Activated CD4-positive, alpha-beta memory T cell treated with anti-CD3 and anti-CD28 coated beads for 36 hours (primary cell): ENCODE results near the gene KLHDC9. TPM values are rescaled to one million over a fixed set of nuclear protein-coding genes. Genes with fewer than 3 reads are reported as not detected.
A peak's percentile ranks its signal among the peaks of the same experiment; 100 is the strongest.

Experiments
- CTCF ChIA-PET: fragments of 350-600 bp; sonication (Branson Sonifier 250); formaldehyde crosslinking; loops from one replicate; lab custom pipeline; 2021; ENCODE audit warnings: antibody characterized with exemption, inconsistent platforms; lab: Charles Lee
- POLR2A ChIA-PET: fragments of 350-600 bp; sonication (Branson Sonifier 250); formaldehyde crosslinking; loops from one replicate; lab custom pipeline; 2021; ENCODE audit warnings: antibody characterized with exemption; lab: Charles Lee
- DNase-seq: peaks from one replicate; pipeline ENCODE4 v3.0.0-alpha.2; 2020
- H3K27ac Mint-ChIP-seq: one replicate; pipeline ENCODE4 v1.8.0; 2021; ENCODE audit warnings: mixed read lengths
- H3K27me3 Mint-ChIP-seq: one replicate; pipeline ENCODE4 v1.8.0; 2021; ENCODE audit warnings: mixed read lengths
- H3K36me3 Mint-ChIP-seq: one replicate; pipeline ENCODE4 v1.8.0; 2021; ENCODE audit warnings: mixed read lengths
- H3K4me1 Mint-ChIP-seq: one replicate; pipeline ENCODE4 v1.8.0; 2021; ENCODE audit warnings: low read depth, mixed read lengths
- H3K4me3 Mint-ChIP-seq: one replicate; pipeline ENCODE4 v1.8.0; 2021; ENCODE audit warnings: mild to moderate bottlenecking, mixed read lengths
- H3K9me3 Mint-ChIP-seq: one replicate; pipeline ENCODE4 v1.8.0; 2021; ENCODE audit warnings: mixed read lengths
- intact Hi-C: fragments of 100-400 bp; cut with micrococcal nuclease; formaldehyde crosslinking; loops from one replicate; pipeline ENCODE4 v1.15.1; 2023
- total RNA-seq, 2 experiments: library from RNA; stranded (reverse); gene quantifications; one replicate each; pipeline ENCODE4 v1.2.3, GENCODE V29; 2021

Gene KLHDC9
- total RNA-seq, 2 experiments from 2014 or later: 1.2 to 1.6 TPM

GRCh38 chr1:161132410-161133219, 34.5 kb downstream of the KLHDC9 start, which contains the start of gene DEDD:
Gene DEDD (minus strand): TSS chr1:161132667. CDS start chr1:161124462, 8,205 bp downstream.
- CTCF ChIA-PET: interaction anchor here (0.7 to 4.3 kb wide), 13 partner anchors 11 to 294 kb away, joined by 3 to 22 read pairs (median 4); partner anchors contain the start of genes ARHGAP30, KLHDC9, PPOX and TOMM40L
- Mint-ChIP-seq H3K4me1 (peaks cover 43% of the 10 kb centered on the region), H3K36me3 (peaks cover 23% of the 10 kb centered on the region), H3K27me3 (no peaks in the 10 kb centered on the region), H3K27ac (no peak within 1 kb of the TSS), H3K9me3 (no peaks in the 10 kb centered on the region), H3K4me3 (no peak within 1 kb of the TSS)
- intact Hi-C loops: loop anchor here (1.0 to 5.0 kb wide), 5 partner anchors 13 to 295 kb away; partner anchors contain the start of genes UFC1 and USF1
- POLR2A ChIA-PET: interaction anchor here (0.5 to 2.7 kb wide), 9 partner anchors 21 to 143 kb away, joined by 3 to 16 read pairs (median 4); partner anchors contain the start of genes NDUFS2, PPOX and UFC1
- DNase-seq: peak; percentile 96

DNA sequence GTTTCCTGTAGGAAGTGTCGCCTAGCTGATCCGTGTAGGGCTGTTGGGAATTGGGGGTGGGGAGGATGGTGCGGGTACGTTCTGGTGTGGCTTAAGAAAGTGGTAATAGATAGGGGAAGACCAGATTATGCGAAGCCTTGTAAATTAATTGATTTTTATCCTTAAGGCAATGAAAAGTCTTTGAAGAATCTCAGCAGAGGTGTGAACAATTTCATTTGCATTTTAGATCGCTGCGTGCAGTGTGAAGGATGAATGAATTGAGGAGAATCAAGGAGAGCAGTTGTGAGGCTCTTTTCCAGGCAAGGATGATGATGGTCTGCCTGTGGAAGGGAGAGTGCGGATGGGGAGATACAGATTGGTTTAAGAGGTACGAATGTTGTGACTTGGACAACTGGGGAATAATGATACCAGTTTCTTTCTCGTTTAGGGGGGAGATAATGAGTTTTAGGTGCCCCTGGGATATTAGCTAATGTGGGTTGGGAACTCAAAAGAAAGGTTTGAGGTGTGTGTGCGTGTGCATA, 35.1 kb downstream of the KLHDC9 start:
- POLR2A ChIA-PET: interaction anchor here (0.5 to 2.7 kb wide), 10 partner anchors 20 to 143 kb away, joined by 3 to 16 read pairs (median 4); partner anchors contain the start of genes ARHGAP30, NDUFS2, PPOX and UFC1
- Mint-ChIP-seq H3K9me3 (no peaks in the 10 kb centered on the region), H3K27ac (no peak overlapping the region), H3K36me3 (peaks cover 16% of the 10 kb centered on the region), H3K27me3 (no peaks in the 10 kb centered on the region), H3K4me1 (peaks cover 36% of the 10 kb centered on the region), H3K4me3 (no peak overlapping the region)
- intact Hi-C loops: loop anchor here (5.0 kb wide), 1 partner anchor 296 kb away; no protein-coding TSS in a partner anchor
- DNase-seq: no peak
- CTCF ChIA-PET: interaction anchor here (0.7 to 4.3 kb wide), 11 partner anchors 12 to 294 kb away, joined by 3 to 22 read pairs (median 5); partner anchors contain the start of genes ARHGAP30, KLHDC9, PPOX and UFC1

DNA sequence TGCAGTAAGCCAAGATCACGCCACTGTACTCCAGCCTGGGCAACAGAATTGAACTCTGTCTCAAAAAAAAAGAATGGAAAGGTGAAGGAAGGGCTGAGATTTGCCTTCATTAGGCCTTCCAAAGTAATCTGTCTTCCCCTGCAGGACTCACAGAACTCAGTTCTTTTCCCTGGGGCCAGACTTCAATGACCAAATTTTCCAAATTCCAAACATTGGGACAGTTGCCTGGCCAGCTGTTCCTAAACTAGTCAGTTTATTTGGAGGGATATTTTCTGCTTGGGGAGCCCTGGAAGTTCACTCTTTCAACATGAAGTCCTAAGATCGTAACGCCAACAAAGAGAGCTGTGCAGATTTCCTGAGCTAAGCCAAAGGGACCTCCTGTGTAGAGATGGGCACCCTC, 39.7 kb downstream of the KLHDC9 start:
- ChIA-PET POLR2A (no interaction called here), CTCF (interaction anchor here (0.7 to 2.9 kb wide), 8 partner anchors 10 to 147 kb away, joined by 3 to 12 read pairs (median 4); partner anchors contain the start of gene PPOX)
- Mint-ChIP-seq H3K36me3 (peaks cover 4% of the 10 kb centered on the region), H3K27me3 (no peaks in the 10 kb centered on the region), H3K4me1 (peaks cover 3% of the 10 kb centered on the region), H3K9me3 (no peaks in the 10 kb centered on the region), H3K27ac (no peak overlapping the region), H3K4me3 (no peak overlapping the region)
- no peak for DNase-seq
- intact Hi-C loops: no loop called here

DNA sequence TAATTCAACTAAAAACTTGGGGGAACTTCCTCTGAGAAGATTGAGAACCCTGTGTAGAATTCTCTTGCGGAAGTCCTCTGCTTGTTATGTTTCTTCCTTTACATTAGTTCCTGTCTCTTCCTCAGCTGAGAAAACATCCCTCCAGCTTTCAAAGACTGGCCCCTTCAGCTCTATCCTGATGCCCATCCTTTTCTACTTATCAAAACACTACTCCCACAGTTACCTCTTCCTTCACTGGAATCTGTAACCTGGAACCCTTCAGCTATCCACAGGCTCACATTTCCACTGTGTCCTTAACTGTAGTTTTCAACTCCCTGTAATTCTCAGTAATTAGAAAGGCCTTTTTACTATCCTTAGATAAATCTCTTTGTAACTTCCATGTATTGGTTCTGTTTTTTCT, 40.3 kb downstream of the KLHDC9 start:
- Mint-ChIP-seq H3K4me3 (no peak overlapping the region), H3K4me1 (peaks cover 3% of the 10 kb centered on the region), H3K36me3 (peaks cover 4% of the 10 kb centered on the region), H3K9me3 (no peaks in the 10 kb centered on the region), H3K27me3 (no peaks in the 10 kb centered on the region), H3K27ac (no peak overlapping the region)
- CTCF ChIA-PET: interaction anchor here (0.7 to 2.9 kb wide), 9 partner anchors 10 to 185 kb away, joined by 3 to 12 read pairs (median 4); partner anchors contain the start of gene PPOX
- POLR2A ChIA-PET: no interaction called here
- intact Hi-C loops: no loop called here
- no peak for DNase-seq

- no peak overlapping the region for H3K4me3 Mint-ChIP-seq
- H3K36me3 Mint-ChIP-seq: peaks cover 4% of the 10 kb centered on the region
- intact Hi-C loops: no loop called here
- CTCF ChIA-PET: interaction anchor here (0.8 to 2.9 kb wide), 4 partner anchors 35 to 149 kb away, joined by 3 to 12 read pairs (median 4); partner anchors contain the start of gene TOMM40L
- H3K9me3 Mint-ChIP-seq: no peaks in the 10 kb centered on the region
- peaks cover 3% of the 10 kb centered on the region for H3K4me1 Mint-ChIP-seq
- H3K27me3 Mint-ChIP-seq: no peaks in the 10 kb centered on the region
- peak; percentile 40 for DNase-seq
- H3K27ac Mint-ChIP-seq: no peak overlapping the region
- POLR2A ChIA-PET: no interaction called here
Observed at GRCh38 chr1:161139766-161140165, 41.6 kb downstream of the KLHDC9 start.

DNA sequence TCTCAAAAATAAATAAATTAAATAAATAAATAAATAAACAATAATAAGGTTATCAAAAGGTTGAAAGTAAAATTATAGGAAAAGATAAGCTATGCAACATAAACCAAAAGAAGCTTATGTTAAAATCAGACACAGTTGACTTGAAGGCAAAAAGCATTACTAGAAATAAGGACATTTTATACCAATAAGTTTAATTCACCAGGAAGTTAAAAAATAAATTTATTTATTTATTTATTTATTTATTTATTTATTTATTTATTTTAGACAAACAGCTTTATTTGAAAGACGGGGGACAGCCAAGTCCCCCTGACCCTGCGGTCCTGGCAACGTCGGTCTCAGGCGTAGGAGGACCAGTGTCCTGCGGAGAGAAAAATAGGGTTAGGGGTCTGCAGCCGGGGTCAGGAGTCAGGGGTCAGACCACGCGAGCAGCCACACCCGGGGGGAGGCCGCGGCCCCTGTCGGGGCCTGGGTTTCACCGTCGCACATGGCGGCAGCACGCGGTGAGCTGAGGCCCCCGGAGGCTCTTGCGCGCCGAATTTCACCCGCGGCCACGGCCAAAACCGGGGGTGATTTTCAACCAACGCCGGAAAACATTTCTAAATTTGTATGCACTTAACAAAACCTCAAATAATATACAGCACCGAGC, 42.7 kb downstream of the KLHDC9 start:
- CTCF ChIA-PET: interaction anchor here (1.0 to 1.6 kb wide), 11 partner anchors 13 to 151 kb away, joined by 3 to 9 read pairs (median 4); partner anchors contain the start of genes PPOX and UFC1
- Mint-ChIP-seq H3K4me1 (no peaks in the 10 kb centered on the region), H3K4me3 (no peak overlapping the region), H3K36me3 (no peaks in the 10 kb centered on the region), H3K27me3 (no peaks in the 10 kb centered on the region), H3K9me3 (no peaks in the 10 kb centered on the region), H3K27ac (no peak overlapping the region)
- POLR2A ChIA-PET: interaction anchor here (0.8 to 1.3 kb wide), 2 partner anchors 25 to 71 kb away, joined by 3 to 4 read pairs; partner anchors contain the start of gene ARHGAP30
- intact Hi-C loops: no loop called here
- no peak for DNase-seq

GRCh38 chr1:161145832-161146231, 47.7 kb downstream of the KLHDC9 start:
- Mint-ChIP-seq H3K9me3 (no peaks in the 10 kb centered on the region), H3K4me1 (no peaks in the 10 kb centered on the region), H3K4me3 (no peak overlapping the region), H3K27ac (no peak overlapping the region), H3K36me3 (no peaks in the 10 kb centered on the region), H3K27me3 (no peaks in the 10 kb centered on the region)
- DNase-seq: no peak
- ChIA-PET CTCF (no interaction called here), POLR2A (no interaction called here)
- intact Hi-C loops: no loop called here

Other genes starting within 250 kb of the KLHDC9 start
- gene CD244, start 235.5 kb upstream of the KLHDC9 start, total RNA-seq: under 1 TPM in 1 of 2 experiments, not detected in 1; 0.14 TPM
- gene ITLN1, start 213.2 kb upstream of the KLHDC9 start, total RNA-seq: not detected
- gene ITLN2, start 143.6 kb upstream of the KLHDC9 start, total RNA-seq: not detected
- gene F11R, start 77.2 kb upstream of the KLHDC9 start, total RNA-seq: 10 to 100 TPM; 21.3 to 25.3 TPM
- gene TSTD1, start 59.4 kb upstream of the KLHDC9 start, total RNA-seq: 10 to 100 TPM; 70.2 to 77.7 TPM
- gene USF1, start 52.4 kb upstream of the KLHDC9 start, total RNA-seq: 10 to 100 TPM; 43.4 to 43.7 TPM
- 100 to 1,000 TPM; 171 to 178 TPM for gene ARHGAP30, start 28.5 kb upstream of the KLHDC9 start, total RNA-seq
- gene NECTIN4, start 8.8 kb upstream of the KLHDC9 start, total RNA-seq: under 1 TPM in 1 of 2 experiments, not detected in 1; 0.05 TPM
- 100 to 1,000 TPM; 152 to 155 TPM for gene PFDN2, start 19.7 kb downstream of the KLHDC9 start, total RNA-seq
- 10 to 100 TPM; 65.2 to 66.5 TPM for gene NIT1, start 19.7 kb downstream of the KLHDC9 start, total RNA-seq
- 10 to 100 TPM; 35.0 to 40.2 TPM for gene DEDD, start 34.3 kb downstream of the KLHDC9 start, total RNA-seq
- 10 to 100 TPM; 87.7 to 91.0 TPM for gene UFC1, start 55.6 kb downstream of the KLHDC9 start, total RNA-seq
- gene USP21, start 61.1 kb downstream of the KLHDC9 start, total RNA-seq: 10 to 100 TPM; 25.4 to 28.6 TPM
- gene PPOX, start 68.1 kb downstream of the KLHDC9 start, total RNA-seq: 10 to 100 TPM; 27.0 to 30.7 TPM
- gene B4GALT3, start 79.1 kb downstream of the KLHDC9 start, total RNA-seq: 10 to 100 TPM; 46.3 to 50.9 TPM
- gene ADAMTS4, start 100.7 kb downstream of the KLHDC9 start, total RNA-seq: 1 to 10 TPM; 2.3 to 3.0 TPM
- gene NDUFS2, start 104.0 kb downstream of the KLHDC9 start, total RNA-seq: 100 to 1,000 TPM in 1 of 2 experiments, 10 to 100 TPM in 1; 98.3 to 103 TPM
- gene FCER1G, start 116.9 kb downstream of the KLHDC9 start, total RNA-seq: 1 to 10 TPM in 1 of 2 experiments, under 1 TPM in 1; 0.99 to 2.0 TPM
- gene APOA2, start 125.3 kb downstream of the KLHDC9 start, total RNA-seq: not detected
- 10 to 100 TPM; 14.8 to 15.4 TPM for gene TOMM40L, start 127.7 kb downstream of the KLHDC9 start, total RNA-seq
- not detected for gene NR1I3, start 139.8 kb downstream of the KLHDC9 start, total RNA-seq
- gene PCP4L1, start 160.4 kb downstream of the KLHDC9 start, total RNA-seq: under 1 TPM in 1 of 2 experiments, not detected in 1; 0.22 TPM
- 1 to 10 TPM; 3.7 to 5.8 TPM for gene MPZ, start 211.6 kb downstream of the KLHDC9 start, total RNA-seq
- 100 to 1,000 TPM; 212 to 215 TPM for gene SDHC, start 216.0 kb downstream of the KLHDC9 start, total RNA-seq